NT2/D1 (cell line): ENCODE results near the gene YAP1.

Source experiments
- DNase-seq: peaks from one replicate; pipeline ENCODE4 v3.0.0-alpha.2; 2011; ENCODE audit warnings: low read depth, low spot score
- H3K27me3 ChIP-seq: 2 replicates; pipeline ENCODE4 v1.6.0; 2011; ENCODE audit warnings: mild to moderate bottlenecking; ENCODE audit not compliant: insufficient read length, insufficient read depth
- H3K36me3 ChIP-seq: 2 replicates; pipeline ENCODE4 v1.6.1; 2011; ENCODE audit warnings: mild to moderate bottlenecking, low read length, mixed read lengths; ENCODE audit not compliant: insufficient read depth, insufficient read length
- H3K4me1 ChIP-seq: 2 replicates; pipeline ENCODE4 v1.5.1; 2011; ENCODE audit not compliant: insufficient read depth, insufficient read length
- H3K4me3 ChIP-seq: 2 replicates; pipeline ENCODE4 v1.5.1; 2011; ENCODE audit warnings: low read depth; ENCODE audit not compliant: insufficient read length
- H3K9ac ChIP-seq: 2 replicates; pipeline ENCODE4 v1.6.0; 2011; ENCODE audit warnings: low read depth; ENCODE audit not compliant: insufficient read length
- H3K9me3 ChIP-seq: 2 replicates; pipeline ENCODE4 v1.5.1; 2011; ENCODE audit warnings: mild to moderate bottlenecking, low read length; ENCODE audit not compliant: insufficient read depth
- SUZ12 ChIP-seq: IDR thresholded peaks from 2 replicates; pipeline ENCODE4 v1.6.1; 2011; ENCODE audit not compliant: insufficient read length, insufficient read depth; ENCODE audit errors: extremely low read depth
- YY1 ChIP-seq: IDR thresholded peaks from 2 replicates; pipeline ENCODE4 v1.6.1; 2011; ENCODE audit not compliant: insufficient read length, insufficient read depth
- ZNF274 ChIP-seq: IDR thresholded peaks from 2 replicates; pipeline ENCODE4 v1.6.1; 2011; ENCODE audit warnings: mild to moderate bottlenecking, low read depth, low read length

YAP1 gene

GRCh38 chr11:102163368-102163767 is 53.1 kb downstream of the YAP1 start:
- Histone ChIP-seq H3K9ac (no peak overlapping the region), H3K4me1 (no peaks in the 10 kb centered on the region), H3K4me3 (no peak overlapping the region), H3K27me3 (no peaks in the 10 kb centered on the region), H3K9me3 (no peaks in the 10 kb centered on the region), H3K36me3 (peaks cover 20% of the 10 kb centered on the region)
- TF ChIP-seq ZNF274 (no peak), YY1 (no peak), SUZ12 (no peak)
- no peak for DNase-seq

GRCh38 chr11:102166175-102167064 is 56.2 kb downstream of the YAP1 start:
- Histone ChIP-seq H3K27me3 (no peaks in the 10 kb centered on the region), H3K4me3 (no peak overlapping the region), H3K9ac (no peak overlapping the region), H3K4me1 (no peaks in the 10 kb centered on the region), H3K9me3 (no peaks in the 10 kb centered on the region), H3K36me3 (peaks cover 20% of the 10 kb centered on the region)
- TF ChIP-seq ZNF274: no peak
- TF ChIP-seq YY1: no peak
- TF ChIP-seq SUZ12: no peak
- no peak for DNase-seq

GRCh38 chr11:102168481-102168880 is 58.2 kb downstream of the YAP1 start:
- H3K4me3 ChIP-seq: no peak overlapping the region
- no peaks in the 10 kb centered on the region for H3K9me3 ChIP-seq
- H3K27me3 ChIP-seq: no peaks in the 10 kb centered on the region
- DNase-seq: no peak
- no peaks in the 10 kb centered on the region for H3K4me1 ChIP-seq
- no peak overlapping the region for H3K9ac ChIP-seq
- H3K36me3 ChIP-seq: peaks cover 9% of the 10 kb centered on the region
- TF ChIP-seq SUZ12 (no peak), YY1 (no peak), ZNF274 (no peak)

GRCh38 chr11:102171101-102171500 is 60.9 kb downstream of the YAP1 start:
- Histone ChIP-seq H3K9me3 (no peaks in the 10 kb centered on the region), H3K36me3 (peaks cover 11% of the 10 kb centered on the region), H3K27me3 (no peaks in the 10 kb centered on the region), H3K9ac (no peak overlapping the region), H3K4me3 (no peak overlapping the region), H3K4me1 (no peaks in the 10 kb centered on the region)
- no peak for DNase-seq
- TF ChIP-seq YY1 (no peak), SUZ12 (no peak)

- Histone ChIP-seq H3K4me1 (no peaks in the 10 kb centered on the region), H3K9me3 (no peaks in the 10 kb centered on the region), H3K4me3 (no peak overlapping the region), H3K36me3 (peaks cover 8% of the 10 kb centered on the region), H3K27me3 (no peaks in the 10 kb centered on the region), H3K9ac (no peak overlapping the region)
- no peak for TF ChIP-seq ZNF274
- no peak for TF ChIP-seq YY1
- TF ChIP-seq SUZ12: no peak
- no peak for DNase-seq
Observed at GRCh38 chr11:102172127-102172848, 62.0 kb downstream of the YAP1 start.

GRCh38 chr11:102177126-102177525 is 66.9 kb downstream of the YAP1 start:
- TF ChIP-seq ZNF274 (no peak), YY1 (no peak), SUZ12 (no peak)
- no peak overlapping the region for H3K4me3 ChIP-seq
- DNase-seq: no peak
- peaks cover 13% of the 10 kb centered on the region for H3K36me3 ChIP-seq
- H3K4me1 ChIP-seq: no peaks in the 10 kb centered on the region
- H3K27me3 ChIP-seq: no peaks in the 10 kb centered on the region
- no peak overlapping the region for H3K9ac ChIP-seq
- H3K9me3 ChIP-seq: no peaks in the 10 kb centered on the region

GRCh38 chr11:102177974-102178631 is 67.9 kb downstream of the YAP1 start:
- TF ChIP-seq ZNF274 (no peak), YY1 (no peak), SUZ12 (no peak)
- Histone ChIP-seq H3K9me3 (no peaks in the 10 kb centered on the region), H3K4me3 (no peak overlapping the region), H3K36me3 (peaks cover 13% of the 10 kb centered on the region), H3K9ac (no peak overlapping the region), H3K27me3 (no peaks in the 10 kb centered on the region), H3K4me1 (no peaks in the 10 kb centered on the region)
- DNase-seq: no peak
